Chondrocyte (in vitro differentiated cells): ENCODE data around the gene TERF2IP. TPM values are rescaled to one million over a fixed set of nuclear protein-coding genes. Genes with fewer than 3 reads are reported as not detected.
A peak's percentile ranks its signal among the peaks of the same experiment; 100 is the strongest.

Source experiments
- DNase-seq: peaks from one replicate; pipeline ENCODE4 v3.0.0; 2021; ENCODE audit warnings: mixed read lengths, low spot score
- H3K27ac Mint-ChIP-seq: one replicate; pipeline ENCODE4 v1.8.0; 2021; ENCODE audit warnings: mild to moderate bottlenecking, moderate library complexity, mixed read lengths; ENCODE audit not compliant: unreplicated experiment
- H3K27me3 Mint-ChIP-seq: 2 replicates; pipeline ENCODE4 v1.8.0; 2021; ENCODE audit warnings: low read depth, mixed read lengths
- H3K36me3 Mint-ChIP-seq: 2 replicates; pipeline ENCODE4 v1.8.0; 2021; ENCODE audit warnings: low read depth, mixed read lengths
- H3K4me1 Mint-ChIP-seq: 2 replicates; pipeline ENCODE4 v1.8.0; 2021; ENCODE audit warnings: low read depth, mild to moderate bottlenecking, mixed read lengths
- H3K4me3 Mint-ChIP-seq: one replicate; pipeline ENCODE4 v1.8.0; 2021; ENCODE audit warnings: mild to moderate bottlenecking, moderate library complexity, mixed read lengths; ENCODE audit not compliant: unreplicated experiment
- H3K9me3 Mint-ChIP-seq: 2 replicates; pipeline ENCODE4 v1.8.0; 2021; ENCODE audit warnings: low read depth, mixed read lengths
- CTCF ChIP-seq: fragments of 200-600 bp; sonication (generic); IDR thresholded peaks from 2 replicates; pipeline ENCODE4 v1.5.0; 2021; ENCODE audit warnings: antibody characterized with exemption, mild to moderate bottlenecking, moderate library complexity
- long read RNA-seq: library from polyadenylated mRNA; stranded (forward); transcript quantifications from one replicate; pipeline ENCODE4 v2.0.0, GENCODE V29; 2021
- total RNA-seq: library from RNA; stranded (reverse); gene quantifications from 3 replicates; pipeline ENCODE4 v1.2.1, GENCODE V29; 2021

The TERF2IP gene, protein sequence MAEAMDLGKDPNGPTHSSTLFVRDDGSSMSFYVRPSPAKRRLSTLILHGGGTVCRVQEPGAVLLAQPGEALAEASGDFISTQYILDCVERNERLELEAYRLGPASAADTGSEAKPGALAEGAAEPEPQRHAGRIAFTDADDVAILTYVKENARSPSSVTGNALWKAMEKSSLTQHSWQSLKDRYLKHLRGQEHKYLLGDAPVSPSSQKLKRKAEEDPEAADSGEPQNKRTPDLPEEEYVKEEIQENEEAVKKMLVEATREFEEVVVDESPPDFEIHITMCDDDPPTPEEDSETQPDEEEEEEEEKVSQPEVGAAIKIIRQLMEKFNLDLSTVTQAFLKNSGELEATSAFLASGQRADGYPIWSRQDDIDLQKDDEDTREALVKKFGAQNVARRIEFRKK
- total RNA-seq = 60.3 to 62.8 TPM (median 61.2 TPM) in 3 replicates
- long read RNA-seq, transcript TERF2IP-201 (3 exons, 2,118 nt) = major isoform, 240 of 276 reads
- long read RNA-seq, partial matches to known transcripts = 3 of 276 reads
- long read RNA-seq, other reads (novel, unspliced or antisense) = 33 of 276 reads

- H3K27ac Mint-ChIP-seq = peak within 1 kb of the TSS; percentile 97
- peak within 1 kb of the TSS; percentile 98 for H3K4me3 Mint-ChIP-seq
- H3K9me3 Mint-ChIP-seq = no peaks in the 10 kb centered on the region
- DNase-seq = peak; percentile 97
- peaks cover 3% of the 10 kb centered on the region for H3K36me3 Mint-ChIP-seq
- peaks cover 54% of the 10 kb centered on the region for H3K4me1 Mint-ChIP-seq
- no peak for TF ChIP-seq CTCF
- H3K27me3 Mint-ChIP-seq = no peaks in the 10 kb centered on the region
These were observed at the start of gene TERF2IP, which contains the start of gene KARS1 for GRCh38 chr16:75647492-75648264. TERF2IP (plus strand) TSS chr16:75647773; CDS start chr16:75647883, 110 bp downstream. KARS1 (minus strand) TSS chr16:75647665; CDS start chr16:75647639, 26 bp downstream.

DNA sequence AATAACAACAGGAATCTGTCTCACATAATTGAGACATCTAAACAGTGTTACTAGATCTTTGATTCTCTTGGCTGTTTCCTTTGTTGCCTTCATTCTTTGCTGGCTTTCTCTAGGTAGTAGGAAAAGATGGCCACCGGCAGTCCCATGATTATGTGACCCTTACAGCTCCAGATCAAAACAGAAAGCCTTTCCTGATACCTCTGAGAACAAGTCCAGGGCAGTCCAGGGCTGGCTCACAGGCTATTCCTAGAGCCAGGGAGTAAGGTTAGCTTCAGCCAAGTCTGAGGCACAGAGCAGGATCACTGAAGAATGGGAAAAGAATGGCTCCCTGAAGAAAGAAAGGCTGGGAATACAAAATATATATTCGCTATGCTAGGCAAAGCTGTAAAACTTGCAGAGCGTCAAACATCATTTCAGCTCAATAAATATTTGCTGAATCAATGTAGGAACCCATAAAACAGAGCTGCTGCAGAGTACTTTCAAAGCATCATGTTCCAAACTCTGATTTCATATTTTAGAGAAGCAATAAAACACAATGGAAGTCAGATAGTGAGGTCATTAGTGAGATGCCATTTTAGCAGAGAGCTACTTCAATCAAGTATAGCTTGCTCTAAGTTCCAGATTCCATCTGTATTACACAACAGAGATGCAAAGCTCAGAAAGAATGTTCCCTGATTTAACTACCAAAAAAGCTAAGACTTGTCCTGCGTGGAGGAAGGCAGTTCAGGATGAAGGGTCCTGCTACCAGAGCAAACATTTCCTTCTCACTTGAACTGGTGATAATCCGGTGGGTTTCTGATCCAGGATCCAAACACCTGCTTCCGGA lies 47.9 kb upstream of the TERF2IP start:
- TF ChIP-seq CTCF = no peak
- Mint-ChIP-seq H3K9me3 (peaks cover 12% of the 10 kb centered on the region), H3K4me1 (no peaks in the 10 kb centered on the region), H3K4me3 (no peak overlapping the region), H3K27ac (no peak overlapping the region), H3K36me3 (peaks cover 47% of the 10 kb centered on the region), H3K27me3 (no peaks in the 10 kb centered on the region)
- no peak for DNase-seq

- Mint-ChIP-seq H3K36me3 (peaks cover 46% of the 10 kb centered on the region), H3K9me3 (no peaks in the 10 kb centered on the region), H3K4me1 (no peaks in the 10 kb centered on the region), H3K27me3 (no peaks in the 10 kb centered on the region), H3K4me3 (no peak overlapping the region), H3K27ac (no peak overlapping the region)
- no peak for DNase-seq
- TF ChIP-seq CTCF = no peak
These were observed 44.3 kb upstream of the TERF2IP start for GRCh38 chr16:75603241-75603640.

DNA sequence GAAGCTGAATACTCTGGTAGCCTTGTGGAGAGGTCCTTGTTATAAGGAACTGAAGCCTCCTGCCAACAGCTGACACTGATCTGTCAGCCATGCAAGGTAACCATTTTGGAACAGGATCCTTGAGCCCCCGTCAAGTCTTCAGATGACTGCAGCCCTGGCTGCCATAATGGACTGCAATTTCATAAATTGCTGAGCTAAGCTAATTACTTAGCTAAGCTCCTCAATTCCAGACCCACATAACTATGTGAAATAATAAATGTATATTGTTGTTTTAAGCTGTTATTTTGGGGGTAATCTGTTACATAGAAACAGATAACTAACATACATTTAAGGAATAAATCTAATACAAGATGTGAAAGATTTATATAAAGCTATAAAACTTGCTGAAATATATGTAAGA lies 41.1 kb upstream of the TERF2IP start:
- Mint-ChIP-seq H3K4me1 (no peaks in the 10 kb centered on the region), H3K27me3 (no peaks in the 10 kb centered on the region), H3K27ac (no peak overlapping the region), H3K9me3 (no peaks in the 10 kb centered on the region), H3K36me3 (peaks cover 37% of the 10 kb centered on the region), H3K4me3 (no peak overlapping the region)
- TF ChIP-seq CTCF = no peak
- no peak for DNase-seq
